Ectodermal cell (in vitro differentiated cells): Measurements from ENCODE around the gene SORT1.
"Not testable (repeated sequence)": the region's sequence is repeated elsewhere in the genome, so short reads cannot be mapped to it uniquely, and the experiment has no call there.

Experiments
- H3K27ac ChIP-seq: 2 replicates; pipeline ENCODE4 v1.7.0; 2013; ENCODE audit warnings: mild to moderate bottlenecking, low read depth, low read length; ENCODE audit not compliant: insufficient read depth, poor library complexity, severe bottlenecking
- H3K27me3 ChIP-seq: 2 replicates; pipeline ENCODE4 v1.7.0; 2013; ENCODE audit warnings: mild to moderate bottlenecking, low read length; ENCODE audit not compliant: insufficient read depth, control insufficient read depth, poor library complexity, severe bottlenecking
- H3K36me3 ChIP-seq: one replicate; pipeline ENCODE4 v1.7.0; 2013; ENCODE audit warnings: low read length; ENCODE audit not compliant: control insufficient read depth, insufficient read depth
- H3K4me1 ChIP-seq: one replicate; pipeline ENCODE4 v1.7.0; 2013; ENCODE audit warnings: low read length; ENCODE audit not compliant: control insufficient read depth, insufficient read depth
- H3K4me3 ChIP-seq: 2 replicates; pipeline ENCODE4 v1.7.0; 2013; ENCODE audit warnings: low read depth, low read length, control low read depth; ENCODE audit not compliant: insufficient read depth
- H3K9me3 ChIP-seq: 2 replicates; pipeline ENCODE4 v1.7.0; 2013; ENCODE audit warnings: mild to moderate bottlenecking, low read length, moderate library complexity; ENCODE audit not compliant: control insufficient read depth
- WGBS, 2 experiments: methylation state at CpG; one replicate each; pipeline ENCODE4 v1.1.7; 2013; ENCODE audit warnings: missing lambda C conversion rate in 2 of 2; 5-methylcytosine and 5-hydroxymethylcytosine counted together

Gene SORT1

GRCh38 chr1:109379907-109380306 is 17.8 kb downstream of the SORT1 start:
- H3K4me3 ChIP-seq = no peak overlapping the region
- 88 to 90% methylated on average over 2 of the region's 3 CpGs for WGBS, 2 experiments
- no peaks in the 10 kb centered on the region for H3K36me3 ChIP-seq
- H3K27ac ChIP-seq = no peak overlapping the region
- peaks cover 3% of the 10 kb centered on the region for H3K9me3 ChIP-seq
- peaks cover 5% of the 10 kb centered on the region for H3K4me1 ChIP-seq
- no peaks in the 10 kb centered on the region for H3K27me3 ChIP-seq

GRCh38 chr1:109379422-109379821 is 18.3 kb downstream of the SORT1 start:
- no peak overlapping the region for H3K27ac ChIP-seq
- H3K9me3 ChIP-seq = peaks cover 1% of the 10 kb centered on the region
- no peaks in the 10 kb centered on the region for H3K27me3 ChIP-seq
- H3K36me3 ChIP-seq = no peaks in the 10 kb centered on the region
- peaks cover 5% of the 10 kb centered on the region for H3K4me1 ChIP-seq
- no peak overlapping the region for H3K4me3 ChIP-seq
- WGBS, 2 experiments = 92 to 98% methylated on average over 3 of the region's 3 CpGs

GRCh38 chr1:109377698-109378097 is 20.0 kb downstream of the SORT1 start:
- WGBS, 2 experiments = 93 to 94% methylated on average over 3 to 4 of the region's 4 CpGs
- Histone ChIP-seq H3K4me3 (no peak overlapping the region), H3K27me3 (no peaks in the 10 kb centered on the region), H3K27ac (no peak overlapping the region), H3K9me3 (no peaks in the 10 kb centered on the region), H3K36me3 (no peaks in the 10 kb centered on the region), H3K4me1 (peaks cover 4% of the 10 kb centered on the region)

- not testable (repeated sequence) for H3K27me3 ChIP-seq, H3K4me1 ChIP-seq, H3K4me3 ChIP-seq, H3K27ac ChIP-seq, H3K9me3 ChIP-seq, H3K36me3 ChIP-seq
- WGBS, 2 experiments = 96 to 98% methylated on average over 2 of the region's 2 CpGs
Observed at GRCh38 chr1:109373696-109374095, 24.0 kb downstream of the SORT1 start.

- Histone ChIP-seq H3K27me3 (no peaks in the 10 kb centered on the region), H3K9me3 (no peaks in the 10 kb centered on the region), H3K4me3 (no peak overlapping the region), H3K4me1 (no peaks in the 10 kb centered on the region), H3K36me3 (no peaks in the 10 kb centered on the region), H3K27ac (no peak overlapping the region)
- 85 to 90% methylated on average over 5 of the region's 5 CpGs for WGBS, 2 experiments
Observed at GRCh38 chr1:109373126-109373525, 24.6 kb downstream of the SORT1 start.

- 87 to 96% methylated on average over 6 of the region's 6 CpGs for WGBS, 2 experiments
- Histone ChIP-seq H3K27ac (no peak overlapping the region), H3K4me3 (no peak overlapping the region), H3K27me3 (no peaks in the 10 kb centered on the region), H3K4me1 (no peaks in the 10 kb centered on the region), H3K9me3 (no peaks in the 10 kb centered on the region), H3K36me3 (peaks cover under 1% of the 10 kb centered on the region)
Observed at GRCh38 chr1:109372281-109372680, 25.4 kb downstream of the SORT1 start.

GRCh38 chr1:109371341-109371739 is 26.4 kb downstream of the SORT1 start:
- Histone ChIP-seq H3K27ac (no peak overlapping the region), H3K4me3 (no peak overlapping the region), H3K36me3 (peaks cover 4% of the 10 kb centered on the region), H3K9me3 (no peaks in the 10 kb centered on the region), H3K4me1 (no peaks in the 10 kb centered on the region), H3K27me3 (no peaks in the 10 kb centered on the region)
- WGBS, 2 experiments = 70 to 73% methylated on average over 4 of the region's 4 CpGs

- 83 to 86% methylated on average over 7 of the region's 7 CpGs for WGBS, 2 experiments
- Histone ChIP-seq H3K9me3 (no peaks in the 10 kb centered on the region), H3K4me3 (no peak overlapping the region), H3K27me3 (no peaks in the 10 kb centered on the region), H3K36me3 (peaks cover 4% of the 10 kb centered on the region), H3K27ac (no peak overlapping the region), H3K4me1 (no peaks in the 10 kb centered on the region)
Observed at GRCh38 chr1:109370712-109371340, 26.9 kb downstream of the SORT1 start.

- 92 to 94% methylated on average over 6 of the region's 6 CpGs for WGBS, 2 experiments
- Histone ChIP-seq H3K36me3 (peaks cover 4% of the 10 kb centered on the region), H3K4me3 (no peak overlapping the region), H3K27ac (no peak overlapping the region), H3K27me3 (no peaks in the 10 kb centered on the region), H3K9me3 (no peaks in the 10 kb centered on the region), H3K4me1 (no peaks in the 10 kb centered on the region)
Observed at GRCh38 chr1:109369167-109369746, 28.5 kb downstream of the SORT1 start.

- Histone ChIP-seq H3K27me3 (no peaks in the 10 kb centered on the region), H3K36me3 (peaks cover 4% of the 10 kb centered on the region), H3K4me1 (no peaks in the 10 kb centered on the region), H3K9me3 (no peaks in the 10 kb centered on the region), H3K27ac (no peak overlapping the region), H3K4me3 (no peak overlapping the region)
- 78 to 84% methylated on average over 1 of the region's 1 CpG for WGBS, 2 experiments
Observed at GRCh38 chr1:109368464-109368863, 29.3 kb downstream of the SORT1 start.
